ENCODE results near the gene FBRSL1. TPM values are rescaled to one million over a fixed set of nuclear protein-coding genes. Genes with fewer than 3 reads are reported as not detected.

Gene FBRSL1
- total and polyA plus RNA-seq, 2 donors (not counting 1 experiment from before 2014, with no cell fraction given), result 62.6 to 112 TPM

GRCh38 chr12:132510746-132511477 is 21.0 kb downstream of the FBRSL1 start:
- Histone ChIP-seq H3K27ac (ENCODE audit: low read length in 2 of 2) (no peak overlapping the region), H3K36me3 (replicated peaks in 1 of 2; ENCODE audit: control extremely low read depth in 1 of 2, control insufficient read depth in 1 of 2, extremely low read depth in 1 of 2, insufficient read depth in 2 of 2, low read length in 1 of 2) (peaks cover 0 to 28% of the 10 kb centered on the region in 2 experiments), H3K27me3 (replicated peaks in 1 of 4; ENCODE audit: control extremely low read depth in 1 of 4, control insufficient read depth in 3 of 4, insufficient read depth in 4 of 4, low read length in 3 of 4) (peaks cover 0 to 14% (median 0%) of the 10 kb centered on the region in 4 experiments), H3K9ac (ENCODE audit: low read length) (no peak overlapping the region), H3K4me2 (replicated peaks; ENCODE audit: low read depth, low read length, poor library complexity, severe bottlenecking) (no peak overlapping the region), H3K4me1 (ENCODE audit: control insufficient read depth in 2 of 2, insufficient read depth in 2 of 2, low read length in 2 of 2) (peaks cover 12 to 16% of the 10 kb centered on the region in 2 donors), H4K20me1 (ENCODE audit: control insufficient read depth, insufficient read depth, low read length, poor library complexity, severe bottlenecking) (peaks cover 86% of the 10 kb centered on the region), H2AFZ (ENCODE audit: insufficient read depth, low read depth, low read length, poor library complexity, severe bottlenecking) (no peak overlapping the region), H3K4me3 (ENCODE audit: control extremely low read depth in 1 of 5, extremely low read depth in 1 of 5, insufficient read depth in 1 of 5, low read depth in 2 of 5, low read length in 4 of 5) (no peak overlapping the region), H3K79me2 (ENCODE audit: control insufficient read depth, insufficient read depth, low read length) (peaks cover 61% of the 10 kb centered on the region), H3K9me3 (ENCODE audit: control extremely low read depth in 1 of 3, control insufficient read depth in 2 of 3, insufficient read depth in 1 of 3, low read length in 2 of 3) (peaks cover 0 to 8% (median 0%) of the 10 kb centered on the region in 3 donors)
- peaks cover 15% of the 10 kb centered on the region for H3K4me1 Mint-ChIP-seq
- ChIA-PET CTCF (no interaction called here), POLR2A (no interaction called here)
- 94% methylated on average over 25 of the region's 25 CpGs for WGBS (ENCODE audit: insufficient coverage)
- TF ChIP-seq EZH2 (IDR thresholded peaks at IDR 0.05; ENCODE audit: borderline replicate concordance, insufficient read depth, low read depth, low read length, poor library complexity, severe bottlenecking) (no peak), CTCF (IDR thresholded peaks at IDR 0.05) (no peak)
- no peak for ATAC-seq (ENCODE audit: low read depth)
- H3K9me3 Mint-ChIP-seq (ENCODE audit: insufficient read depth), result no peaks in the 10 kb centered on the region
- intact Hi-C loops (cut with micrococcal nuclease), result no loop called here
- H3K4me3 Mint-ChIP-seq, result no peak overlapping the region
- DNase-seq, result no peak
- H3K27ac Mint-ChIP-seq, result no peak overlapping the region
- no peaks in the 10 kb centered on the region for H3K27me3 Mint-ChIP-seq

DNA sequence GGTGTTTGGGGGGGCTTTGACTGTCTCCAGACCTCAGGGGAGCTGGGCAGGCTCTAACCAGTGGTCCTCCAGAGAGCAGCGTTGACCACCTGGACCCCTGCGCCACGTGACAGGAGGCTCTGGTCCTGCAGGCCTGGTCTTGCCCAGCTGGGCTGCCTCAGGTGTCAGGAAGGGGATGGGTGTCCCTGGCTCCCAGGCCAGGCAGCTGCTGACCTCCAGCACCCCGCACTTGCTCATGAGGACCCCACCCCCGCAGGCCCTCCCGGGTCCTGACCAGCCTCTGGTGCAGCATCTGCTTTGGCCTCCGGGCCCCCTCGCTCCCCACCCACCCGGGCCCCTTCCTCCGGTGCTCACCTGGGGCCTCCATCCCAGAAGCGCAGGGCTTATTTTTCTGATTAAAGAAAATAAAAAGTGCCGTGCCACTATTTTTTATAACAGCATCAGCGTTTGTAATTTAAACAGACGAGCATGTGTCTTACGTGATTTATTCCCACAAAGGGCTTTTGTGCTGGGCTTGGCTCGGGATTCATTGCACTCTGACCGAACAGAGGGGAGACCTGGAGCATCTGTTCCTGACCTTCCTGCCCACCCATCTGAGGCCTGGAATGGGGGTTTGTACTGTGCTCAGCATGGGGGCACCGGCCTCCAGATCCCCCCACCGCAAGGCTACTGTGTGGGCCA is 21.7 kb downstream of the FBRSL1 start:
- H2AFZ ChIP-seq (ENCODE audit: insufficient read depth, low read depth, low read length, poor library complexity, severe bottlenecking), result no peak overlapping the region
- no peak overlapping the region for H3K4me3 ChIP-seq (ENCODE audit: control extremely low read depth in 1 of 5, extremely low read depth in 1 of 5, insufficient read depth in 1 of 5, low read depth in 2 of 5, low read length in 4 of 5)
- peaks cover 0 to 14% (median 0%) of the 10 kb centered on the region in 4 experiments for H3K27me3 ChIP-seq (replicated peaks in 1 of 4; ENCODE audit: control extremely low read depth in 1 of 4, control insufficient read depth in 3 of 4, insufficient read depth in 4 of 4, low read length in 3 of 4)
- H3K27me3 Mint-ChIP-seq, result no peaks in the 10 kb centered on the region
- H3K27ac ChIP-seq (ENCODE audit: low read length in 2 of 2), result no peak overlapping the region
- no peak overlapping the region for H3K9ac ChIP-seq (ENCODE audit: low read length)
- intact Hi-C loops (cut with micrococcal nuclease), result no loop called here
- H3K27ac Mint-ChIP-seq, result no peak overlapping the region
- H3K79me2 ChIP-seq (ENCODE audit: control insufficient read depth, insufficient read depth, low read length), result peaks cover 58% of the 10 kb centered on the region
- no peaks in the 10 kb centered on the region for H3K9me3 Mint-ChIP-seq (ENCODE audit: insufficient read depth)
- H3K4me1 Mint-ChIP-seq, result peaks cover 7% of the 10 kb centered on the region
- no peak overlapping the region for H3K4me2 ChIP-seq (replicated peaks; ENCODE audit: low read depth, low read length, poor library complexity, severe bottlenecking)
- TF ChIP-seq EZH2 (IDR thresholded peaks at IDR 0.05; ENCODE audit: borderline replicate concordance, insufficient read depth, low read depth, low read length, poor library complexity, severe bottlenecking) (no peak), CTCF (IDR thresholded peaks at IDR 0.05) (no peak)
- DNase-seq (no peak), ATAC-seq (ENCODE audit: low read depth) (no peak)
- ChIA-PET POLR2A (no interaction called here), CTCF (no interaction called here)
- WGBS (ENCODE audit: insufficient coverage), result 93% methylated on average over 19 of the region's 19 CpGs
- H3K4me1 ChIP-seq (ENCODE audit: control insufficient read depth in 2 of 2, insufficient read depth in 2 of 2, low read length in 2 of 2), result peaks cover 6 to 8% of the 10 kb centered on the region in 2 donors
- no peak overlapping the region for H3K4me3 Mint-ChIP-seq
- peaks cover 0 to 15% (median 0%) of the 10 kb centered on the region in 3 donors for H3K9me3 ChIP-seq (ENCODE audit: control extremely low read depth in 1 of 3, control insufficient read depth in 2 of 3, insufficient read depth in 1 of 3, low read length in 2 of 3)
- peaks cover 86% of the 10 kb centered on the region for H4K20me1 ChIP-seq (ENCODE audit: control insufficient read depth, insufficient read depth, low read length, poor library complexity, severe bottlenecking)
- peaks cover 0 to 28% of the 10 kb centered on the region in 2 experiments for H3K36me3 ChIP-seq (replicated peaks in 1 of 2; ENCODE audit: control extremely low read depth in 1 of 2, control insufficient read depth in 1 of 2, extremely low read depth in 1 of 2, insufficient read depth in 2 of 2, low read length in 1 of 2)
